ENCODE measurements around the gene ZNF628.

- TF ChIP-seq CTCF (IDR thresholded peaks at IDR 0.05) (no peak), POLR2A (IDR thresholded peaks at IDR 0.05) (no peak), POLR2AphosphoS5 (IDR thresholded peaks at IDR 0.05) (no peak), EP300 (IDR thresholded peaks at IDR 0.05) (no peak)
Observed at GRCh38 chr19:55447421-55448174, 28.8 kb upstream of the ZNF628 start.

Measured in gastroesophageal sphincter (tissue), 3 donors.